ENCODE data around the gene MAX. TPM values are rescaled to one million over a fixed set of nuclear protein-coding genes. Genes with fewer than 3 reads are reported as not detected.

MAX gene
- total and polyA plus RNA-seq, 10 donors, result 58.7 to 162 (median 109) TPM

DNA sequence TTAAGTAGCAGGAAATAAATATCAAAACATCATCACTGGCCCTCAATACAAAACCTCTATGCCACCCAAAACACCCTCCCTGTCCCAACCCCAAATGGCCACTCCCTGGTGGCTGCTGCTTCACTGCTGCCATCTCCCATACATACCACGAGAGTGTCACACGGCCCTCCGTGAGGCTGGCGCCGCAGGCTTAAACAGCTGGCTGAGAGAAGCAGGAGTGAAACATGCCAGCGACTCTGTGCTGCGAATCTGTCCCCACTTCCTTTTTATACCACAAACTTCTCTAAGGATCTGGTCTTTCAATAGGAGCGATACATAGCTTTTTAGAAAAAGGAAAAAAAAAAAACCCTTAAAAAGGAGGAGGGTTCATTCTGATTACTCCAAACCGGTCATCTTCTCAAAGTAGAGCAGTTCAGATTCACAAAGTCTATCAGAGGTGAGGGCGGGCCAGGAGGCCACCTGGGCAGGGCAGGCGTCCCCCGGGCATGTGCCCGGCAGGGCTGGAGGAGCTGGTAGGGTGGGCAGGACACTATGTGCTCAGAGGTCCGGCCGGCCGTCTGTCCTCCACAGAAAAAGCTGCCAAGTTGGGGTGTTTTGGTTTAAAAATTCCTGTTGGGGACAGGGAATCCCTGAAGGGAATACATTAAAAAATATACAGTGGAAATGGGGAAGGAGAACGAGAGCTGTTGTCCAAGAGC, 26.5 kb downstream of the MAX start:
- peak overlapping the region in 4 of 8 donors; percentile 66 to 88 (median 80) for H3K27ac ChIP-seq
- no peaks in the 10 kb centered on the region for H3K27me3 ChIP-seq (replicated peaks in 1 of 7)
- TF ChIP-seq POLR2AphosphoS5 (IDR thresholded peaks at IDR 0.05) (peak in 1 of 3 donors; percentile 20), POLR2A (IDR thresholded peaks at IDR 0.05) (no peak)
- H3K36me3 ChIP-seq, result peaks cover 4 to 94% (median 45%) of the 10 kb centered on the region in 6 donors
- DNase-seq, result no peak
- H3K4me3 ChIP-seq, result no peak overlapping the region
- H3K9me3 ChIP-seq, result no peaks in the 10 kb centered on the region
- intact Hi-C loops (cut with DNase I; ENCODE audit: low total_unique reads), result no loop called here
- 63 to 88% (median 71%) methylated on average over 17 of the region's 17 CpGs for WGBS, 5 donors
- peaks cover 18 to 100% (median 63%) of the 10 kb centered on the region in 6 donors for H3K4me1 ChIP-seq

DNA sequence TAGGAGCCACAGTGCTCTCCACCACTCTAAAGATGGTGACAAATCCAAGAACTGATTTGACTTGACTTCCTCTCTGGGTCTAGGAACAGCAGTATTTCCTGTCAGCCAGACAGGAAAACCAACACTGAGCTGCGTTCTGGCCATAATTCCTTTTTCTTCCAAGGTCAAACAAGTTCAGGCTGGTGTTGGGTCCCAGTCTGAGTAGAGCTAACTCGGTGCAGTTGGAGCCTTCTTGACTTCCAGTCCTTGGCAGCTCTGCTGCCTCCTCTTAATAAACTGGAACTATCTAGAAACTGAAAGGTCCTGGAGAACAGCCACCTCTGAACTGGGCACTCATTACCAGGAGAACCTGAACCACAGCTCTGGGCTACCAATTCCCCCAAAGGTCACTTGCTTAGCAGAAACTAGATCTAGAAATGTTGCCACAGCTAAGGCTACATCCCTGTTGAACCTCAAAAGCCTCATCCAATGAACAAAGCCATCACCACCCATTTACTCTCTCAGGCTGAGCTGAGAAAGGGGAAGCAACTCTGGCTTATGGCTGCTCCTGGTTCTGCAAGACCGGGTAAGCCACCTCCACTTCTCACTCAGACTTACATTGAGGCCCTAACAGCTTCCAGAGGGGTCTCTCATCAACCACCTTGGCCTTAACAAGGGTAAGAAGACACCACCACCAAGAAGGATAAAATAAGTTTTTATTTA, 27.7 kb downstream of the MAX start:
- Histone ChIP-seq H3K9me3 (no peaks in the 10 kb centered on the region), H3K27ac (peak overlapping the region; percentile 37 to 88 (median 75)), H3K27me3 (replicated peaks in 1 of 7) (no peaks in the 10 kb centered on the region), H3K4me1 (peaks cover 14 to 100% (median 62%) of the 10 kb centered on the region in 6 donors), H3K4me3 (peak overlapping the region in 1 of 8 donors; percentile 13), H3K36me3 (peaks cover 4 to 94% (median 44%) of the 10 kb centered on the region in 6 donors)
- intact Hi-C loops (cut with DNase I; ENCODE audit: low total_unique reads), result no loop called here
- TF ChIP-seq POLR2A (IDR thresholded peaks at IDR 0.05) (no peak), POLR2AphosphoS5 (IDR thresholded peaks at IDR 0.05) (no peak)
- TF ChIP-seq, protein P1, sequence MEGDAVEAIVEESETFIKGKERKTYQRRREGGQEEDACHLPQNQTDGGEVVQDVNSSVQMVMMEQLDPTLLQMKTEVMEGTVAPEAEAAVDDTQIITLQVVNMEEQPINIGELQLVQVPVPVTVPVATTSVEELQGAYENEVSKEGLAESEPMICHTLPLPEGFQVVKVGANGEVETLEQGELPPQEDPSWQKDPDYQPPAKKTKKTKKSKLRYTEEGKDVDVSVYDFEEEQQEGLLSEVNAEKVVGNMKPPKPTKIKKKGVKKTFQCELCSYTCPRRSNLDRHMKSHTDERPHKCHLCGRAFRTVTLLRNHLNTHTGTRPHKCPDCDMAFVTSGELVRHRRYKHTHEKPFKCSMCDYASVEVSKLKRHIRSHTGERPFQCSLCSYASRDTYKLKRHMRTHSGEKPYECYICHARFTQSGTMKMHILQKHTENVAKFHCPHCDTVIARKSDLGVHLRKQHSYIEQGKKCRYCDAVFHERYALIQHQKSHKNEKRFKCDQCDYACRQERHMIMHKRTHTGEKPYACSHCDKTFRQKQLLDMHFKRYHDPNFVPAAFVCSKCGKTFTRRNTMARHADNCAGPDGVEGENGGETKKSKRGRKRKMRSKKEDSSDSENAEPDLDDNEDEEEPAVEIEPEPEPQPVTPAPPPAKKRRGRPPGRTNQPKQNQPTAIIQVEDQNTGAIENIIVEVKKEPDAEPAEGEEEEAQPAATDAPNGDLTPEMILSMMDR (IDR thresholded peaks at IDR 0.05 in 8 of 11, conservative IDR thresholded peaks at IDR 0.05 in 3 of 11), result no peak
- DNase-seq, result no peak
- 20 to 30% (median 28%) methylated on average over 3 of the region's 3 CpGs for WGBS, 5 donors

DNA sequence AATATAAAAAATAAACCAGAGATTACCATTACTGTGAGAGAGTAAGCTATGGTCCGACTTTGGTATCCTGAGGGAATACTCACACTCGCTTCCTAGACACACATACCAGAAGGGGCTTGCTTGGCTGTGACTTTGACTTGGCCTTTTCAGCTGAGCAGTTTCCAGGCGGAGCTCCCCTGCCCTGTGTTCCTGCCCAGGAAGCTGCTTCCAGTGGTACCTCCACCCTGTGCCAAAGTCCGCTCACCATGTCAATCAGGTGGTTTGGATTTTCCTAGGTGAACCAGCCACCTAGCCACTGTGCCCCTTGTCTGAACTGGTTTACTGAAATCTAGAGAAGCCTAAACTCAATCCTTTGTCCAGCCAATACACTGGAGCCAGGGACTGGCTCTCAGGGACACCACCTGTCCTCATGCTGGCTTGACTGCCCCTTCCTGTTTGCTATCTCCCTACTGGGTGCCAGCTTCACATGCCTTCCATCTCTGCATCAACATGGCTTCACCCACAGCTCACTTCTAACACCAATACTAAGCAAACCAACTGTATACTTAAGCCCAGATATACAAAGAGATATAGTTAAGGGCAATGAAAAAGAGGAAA, 28.6 kb downstream of the MAX start:
- TF ChIP-seq, protein P1 (IDR thresholded peaks at IDR 0.05 in 8 of 11, conservative IDR thresholded peaks at IDR 0.05 in 3 of 11), result no peak
- no peak for TF ChIP-seq POLR2A (IDR thresholded peaks at IDR 0.05)
- no peak for TF ChIP-seq POLR2AphosphoS5 (IDR thresholded peaks at IDR 0.05)
- no peak for DNase-seq
- Histone ChIP-seq H3K9me3 (no peaks in the 10 kb centered on the region), H3K4me1 (peaks cover 14 to 95% (median 58%) of the 10 kb centered on the region in 6 donors), H3K27ac (peak overlapping the region in 6 of 8 donors; percentile 8 to 88 (median 78)), H3K4me3 (no peak overlapping the region), H3K27me3 (replicated peaks in 1 of 7) (no peaks in the 10 kb centered on the region), H3K36me3 (peaks cover 4 to 94% (median 41%) of the 10 kb centered on the region in 6 donors)
- intact Hi-C loops (cut with DNase I; ENCODE audit: low total_unique reads), result no loop called here
- WGBS, 5 donors, result 87 to 93% (median 91%) methylated on average over 4 of the region's 4 CpGs

DNA sequence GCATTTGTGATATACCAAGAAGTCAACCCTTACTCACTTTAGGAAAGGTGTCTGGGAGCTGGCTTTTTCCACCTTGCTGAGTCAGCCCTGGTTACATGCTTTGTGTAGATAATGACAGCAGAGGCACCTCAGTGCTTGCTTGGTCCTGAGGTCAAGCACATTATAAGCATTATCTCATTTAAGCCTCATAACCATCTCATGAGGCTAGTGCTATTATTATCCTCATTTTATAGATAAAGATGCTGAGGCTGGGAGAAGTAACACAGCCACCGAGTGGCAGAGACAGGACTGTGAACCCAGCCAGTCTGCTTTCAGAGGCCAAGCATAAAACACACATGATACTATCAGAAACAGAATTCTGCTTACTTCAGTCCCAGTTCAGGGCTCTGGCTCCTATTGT, 29.4 kb downstream of the MAX start:
- no peak for DNase-seq
- H3K9me3 ChIP-seq, result no peaks in the 10 kb centered on the region
- no peak for TF ChIP-seq POLR2AphosphoS5 (IDR thresholded peaks at IDR 0.05)
- no peak for TF ChIP-seq POLR2A (IDR thresholded peaks at IDR 0.05)
- TF ChIP-seq, protein P1 (IDR thresholded peaks at IDR 0.05 in 8 of 11, conservative IDR thresholded peaks at IDR 0.05 in 3 of 11), result no peak
- no peaks in the 10 kb centered on the region for H3K27me3 ChIP-seq (replicated peaks in 1 of 7)
- peaks cover 14 to 87% (median 57%) of the 10 kb centered on the region in 6 donors for H3K4me1 ChIP-seq
- H3K27ac ChIP-seq, result peak overlapping the region in 3 of 8 donors; percentile 46 to 81 (median 78)
- 87 to 100% (median 94%) methylated on average over 1 of the region's 1 CpG for WGBS, 5 donors
- no peak overlapping the region for H3K4me3 ChIP-seq
- peaks cover 4 to 94% (median 35%) of the 10 kb centered on the region in 6 donors for H3K36me3 ChIP-seq
- intact Hi-C loops (cut with DNase I; ENCODE audit: low total_unique reads), result no loop called here
